OCI-LY3 (cell line): ENCODE data around the gene DDX4.

Source experiments
- H2AFZ ChIP-seq: fragments of 200-600, 300-600 bp; shearing (Covaris generic); 2 replicates; pipeline ENCODE4 v1.6.0; 2014; ENCODE audit warnings: antibody characterized with exemption, low read depth, low read length
- H3K27ac ChIP-seq: fragments of 200-600, 300-600 bp; sonication (generic); 2 replicates; pipeline ENCODE4 v1.5.1; 2014; ENCODE audit warnings: mild to moderate bottlenecking, low read length, moderate library complexity, mixed read lengths
- H3K27me3 ChIP-seq: fragments of 200-600, 300-600 bp; sonication (generic); 2 replicates; pipeline ENCODE4 v1.6.1; 2014; ENCODE audit warnings: low read depth, low read length, mixed read lengths
- H3K36me3 ChIP-seq: fragments of 200-600, 300-600 bp; sonication (generic); replicated peaks from 2 replicates; pipeline ENCODE3; 2014; ENCODE audit warnings: low read depth, low read length, mixed read lengths
- H3K4me1 ChIP-seq: fragments of 300-600, 200-600 bp; sonication (generic); 2 replicates; pipeline ENCODE4 v1.6.1; 2014; ENCODE audit warnings: low read length, mixed read lengths
- H3K4me2 ChIP-seq: fragments of 200-600, 300-600 bp; sonication (generic); 2 replicates; pipeline ENCODE4 v1.6.1; 2014; ENCODE audit warnings: low read length, mixed read lengths
- H3K4me3 ChIP-seq: fragments of 300-600, 200-600 bp; sonication (generic); 2 replicates; pipeline ENCODE4 v1.5.1; 2014; ENCODE audit warnings: antibody characterized with exemption, mild to moderate bottlenecking, low read length, moderate library complexity
- H3K79me2 ChIP-seq: fragments of 300-600, 200-600 bp; shearing (Covaris generic); 2 replicates; pipeline ENCODE4 v1.6.1; 2014; ENCODE audit warnings: mild to moderate bottlenecking, low read length, mixed read lengths
- H3K9ac ChIP-seq: fragments of 300-600, 200-600 bp; shearing (Covaris generic); 2 replicates; pipeline ENCODE4 v1.6.0; 2014; ENCODE audit warnings: mild to moderate bottlenecking, low read length, moderate library complexity
- H3K9me3 ChIP-seq: fragments of 200-600, 300-600 bp; shearing (Covaris generic); 2 replicates; pipeline ENCODE4 v1.6.1; 2014; ENCODE audit warnings: low read length, mixed read lengths; ENCODE audit not compliant: insufficient read depth
- H4K20me1 ChIP-seq: fragments of 200-600, 300-600 bp; sonication (generic); 2 replicates; pipeline ENCODE4 v1.6.1; 2016; ENCODE audit warnings: low read length, mixed read lengths; ENCODE audit not compliant: insufficient read depth
- CTCF ChIP-seq: fragments of 200-600, 300-600 bp; sonication (generic); IDR thresholded peaks from 2 replicates; pipeline ENCODE4 v1.5.1; 2014; ENCODE audit warnings: antibody characterized with exemption, low read length, low read depth
- EZH2phosphoT487 ChIP-seq: fragments of 200-600 bp; shearing (Covaris generic); IDR thresholded peaks from 2 replicates; pipeline ENCODE4 v1.6.1; 2018; ENCODE audit warnings: antibody characterized with exemption, mixed run types, low read depth

The DDX4 gene

GRCh38 chr5:55853041-55853670 is 115.3 kb downstream of the DDX4 start:
- H3K9ac ChIP-seq: no peak overlapping the region
- no peaks in the 10 kb centered on the region for H3K9me3 ChIP-seq
- H3K4me3 ChIP-seq: no peak overlapping the region
- no peaks in the 10 kb centered on the region for H3K4me1 ChIP-seq
- H3K36me3 ChIP-seq: no peaks in the 10 kb centered on the region
- H3K79me2 ChIP-seq: no peaks in the 10 kb centered on the region
- H4K20me1 ChIP-seq: no peaks in the 10 kb centered on the region
- no peak overlapping the region for H3K4me2 ChIP-seq
- H3K27ac ChIP-seq: no peak overlapping the region
- H3K27me3 ChIP-seq: no peaks in the 10 kb centered on the region
- H2AFZ ChIP-seq: no peak overlapping the region
- TF ChIP-seq CTCF (no peak), EZH2phosphoT487 (no peak)

DNA sequence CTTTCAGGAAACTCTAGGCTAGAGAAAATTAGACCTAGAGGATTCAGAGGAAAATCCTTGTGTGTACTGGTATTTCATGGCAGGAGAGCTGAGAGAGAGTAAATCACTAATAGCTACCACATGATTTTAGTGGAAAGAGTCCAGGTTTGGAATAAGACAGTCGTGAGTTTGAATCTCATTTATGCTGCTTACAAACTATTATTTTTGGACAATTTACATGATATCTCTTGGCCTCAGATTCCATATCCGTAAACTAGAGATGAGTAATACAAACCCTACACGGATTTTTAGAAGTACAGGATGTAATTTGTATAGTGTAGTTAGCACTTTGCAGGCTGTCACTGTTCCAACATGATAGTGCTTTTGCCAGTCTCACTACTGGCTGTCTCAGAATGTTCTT is 116.0 kb downstream of the DDX4 start:
- H3K27ac ChIP-seq: no peak overlapping the region
- H3K4me2 ChIP-seq: no peak overlapping the region
- no peak overlapping the region for H2AFZ ChIP-seq

GRCh38 chr5:55855509-55855908 is 117.6 kb downstream of the DDX4 start:
- Histone ChIP-seq H3K79me2 (no peaks in the 10 kb centered on the region), H3K4me2 (no peak overlapping the region), H4K20me1 (no peaks in the 10 kb centered on the region), H3K9ac (no peak overlapping the region), H3K4me3 (no peak overlapping the region), H2AFZ (no peak overlapping the region), H3K27ac (no peak overlapping the region), H3K36me3 (no peaks in the 10 kb centered on the region), H3K4me1 (no peaks in the 10 kb centered on the region), H3K27me3 (no peaks in the 10 kb centered on the region), H3K9me3 (no peaks in the 10 kb centered on the region)
- TF ChIP-seq EZH2phosphoT487: no peak
- no peak for TF ChIP-seq CTCF

More for the DNA sequence above, 116.0 kb downstream of the DDX4 start:
- Histone ChIP-seq H3K36me3 (no peaks in the 10 kb centered on the region), H3K79me2 (no peaks in the 10 kb centered on the region), H3K4me1 (no peaks in the 10 kb centered on the region), H4K20me1 (no peaks in the 10 kb centered on the region), H3K4me3 (no peak overlapping the region), H3K9ac (no peak overlapping the region), H3K27me3 (no peaks in the 10 kb centered on the region), H3K9me3 (no peaks in the 10 kb centered on the region)
- TF ChIP-seq EZH2phosphoT487 (no peak), CTCF (no peak)

DNA sequence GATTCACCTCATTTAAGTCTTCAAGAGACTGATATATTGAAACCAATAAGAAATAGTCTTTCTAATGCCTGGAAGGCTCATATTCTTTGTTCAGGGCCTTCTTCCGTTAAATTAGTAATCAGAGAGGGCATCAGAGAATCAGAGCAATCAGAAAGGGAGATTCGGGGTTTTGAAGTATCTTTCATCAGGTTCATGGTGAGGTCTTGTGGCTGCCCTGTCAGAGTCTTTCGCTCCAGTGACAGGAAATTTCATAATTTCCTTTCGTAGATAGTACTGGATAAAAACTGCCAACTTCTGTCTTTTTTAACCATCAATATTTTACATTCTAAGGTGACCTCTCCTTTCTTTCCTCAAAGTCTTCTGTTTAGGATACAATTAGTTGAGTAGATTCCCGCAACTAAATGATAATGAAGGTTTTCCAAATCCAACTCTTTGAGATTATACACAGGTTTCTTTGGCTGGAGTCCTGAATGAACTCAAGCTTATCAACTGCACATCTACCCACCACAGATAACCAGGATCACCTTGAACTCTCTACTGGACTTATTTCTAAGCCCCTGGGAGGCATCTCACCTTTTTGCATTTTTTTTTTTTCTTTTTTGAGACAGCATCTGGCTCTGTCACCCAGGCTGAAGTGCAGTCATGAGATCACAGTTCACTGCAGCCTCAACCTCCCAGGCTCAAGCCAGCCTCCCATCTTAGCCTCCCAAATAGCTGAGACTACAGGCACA is 118.8 kb downstream of the DDX4 start:
- Histone ChIP-seq H3K4me2 (no peak overlapping the region), H2AFZ (no peak overlapping the region)

More for the DNA sequence above, 118.8 kb downstream of the DDX4 start:
- Histone ChIP-seq H3K36me3 (no peaks in the 10 kb centered on the region), H3K9ac (no peak overlapping the region), H3K4me3 (no peak overlapping the region), H4K20me1 (no peaks in the 10 kb centered on the region), H3K27ac (no peak overlapping the region), H3K4me1 (no peaks in the 10 kb centered on the region), H3K9me3 (no peaks in the 10 kb centered on the region), H3K27me3 (no peaks in the 10 kb centered on the region), H3K79me2 (no peaks in the 10 kb centered on the region)
- TF ChIP-seq CTCF: no peak
- no peak for TF ChIP-seq EZH2phosphoT487
